ENCODE data around the gene OBSCN. TPM values are rescaled to one million over a fixed set of nuclear protein-coding genes. Genes with fewer than 3 reads are reported as not detected.

The OBSCN gene
- total RNA-seq, 2 experiments from 2014 or later: 29.5 to 45.2 TPM

DNA sequence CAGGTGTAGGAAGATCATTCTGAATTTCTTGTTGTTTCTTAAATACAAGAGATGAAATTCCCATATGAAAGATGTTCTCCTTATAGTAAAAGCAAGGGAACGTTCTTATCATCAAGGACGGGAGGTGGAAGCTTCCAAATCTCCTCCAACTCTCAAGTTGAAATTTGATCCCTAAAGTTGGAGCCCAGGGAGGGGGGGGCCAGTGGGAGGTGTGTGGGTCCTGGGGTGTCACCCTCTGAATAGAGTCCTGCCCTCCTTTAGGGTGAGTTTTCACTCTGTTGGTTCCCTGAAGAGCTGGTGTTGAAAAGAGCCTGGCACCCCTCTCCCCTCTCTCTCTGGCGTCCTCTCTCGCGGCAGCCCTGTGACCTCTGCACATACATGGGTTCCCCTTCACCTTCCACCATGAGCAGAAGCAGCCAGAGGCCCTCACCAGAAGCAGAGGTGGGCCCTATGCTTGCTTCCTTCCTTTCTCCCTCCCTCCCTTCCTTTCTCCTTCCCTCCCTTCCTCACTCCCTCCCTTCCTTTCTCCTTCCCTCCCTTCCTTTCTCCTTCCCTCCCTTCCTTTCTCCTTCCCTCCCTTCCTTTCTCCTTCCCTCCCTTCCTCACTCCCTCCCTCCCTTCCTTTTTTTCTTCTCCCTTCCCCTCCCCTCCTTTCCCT, 218.8 kb downstream of the OBSCN start:
- H3K9me2 ChIP-seq (ENCODE audit: insufficient read depth, low read length): no peaks in the 10 kb centered on the region
- intact Hi-C loops (cut with micrococcal nuclease; ENCODE audit: unreplicated experiment): no loop called here
- ChIA-PET CTCF (ENCODE audit: unreplicated experiment) (no interaction called here), POLR2A (no interaction called here)
- H2AFZ ChIP-seq (ENCODE audit: low read length): no peak overlapping the region
- H3K9me3 ChIP-seq (ENCODE audit: low read length): no peaks in the 10 kb centered on the region
- H4K20me1 ChIP-seq (ENCODE audit: insufficient read depth, low read length): no peaks in the 10 kb centered on the region; the same call in 1 of the 2 replicates
- no peaks in the 10 kb centered on the region for H3K4me1 ChIP-seq (ENCODE audit: insufficient read depth, low read length, poor library complexity, severe bottlenecking)
- BruUV-seq (replicated peaks): no TSS peak
- TF ChIP-seq, protein P1, sequence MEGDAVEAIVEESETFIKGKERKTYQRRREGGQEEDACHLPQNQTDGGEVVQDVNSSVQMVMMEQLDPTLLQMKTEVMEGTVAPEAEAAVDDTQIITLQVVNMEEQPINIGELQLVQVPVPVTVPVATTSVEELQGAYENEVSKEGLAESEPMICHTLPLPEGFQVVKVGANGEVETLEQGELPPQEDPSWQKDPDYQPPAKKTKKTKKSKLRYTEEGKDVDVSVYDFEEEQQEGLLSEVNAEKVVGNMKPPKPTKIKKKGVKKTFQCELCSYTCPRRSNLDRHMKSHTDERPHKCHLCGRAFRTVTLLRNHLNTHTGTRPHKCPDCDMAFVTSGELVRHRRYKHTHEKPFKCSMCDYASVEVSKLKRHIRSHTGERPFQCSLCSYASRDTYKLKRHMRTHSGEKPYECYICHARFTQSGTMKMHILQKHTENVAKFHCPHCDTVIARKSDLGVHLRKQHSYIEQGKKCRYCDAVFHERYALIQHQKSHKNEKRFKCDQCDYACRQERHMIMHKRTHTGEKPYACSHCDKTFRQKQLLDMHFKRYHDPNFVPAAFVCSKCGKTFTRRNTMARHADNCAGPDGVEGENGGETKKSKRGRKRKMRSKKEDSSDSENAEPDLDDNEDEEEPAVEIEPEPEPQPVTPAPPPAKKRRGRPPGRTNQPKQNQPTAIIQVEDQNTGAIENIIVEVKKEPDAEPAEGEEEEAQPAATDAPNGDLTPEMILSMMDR (conservative IDR thresholded peaks at IDR 0.05; ENCODE audit: low read length): no peak
- TF ChIP-seq EZH2phosphoT487 (IDR thresholded peaks at IDR 0.05; ENCODE audit: borderline replicate concordance, low read depth, low read length): no peak
- no peak overlapping the region for H3K27ac ChIP-seq (ENCODE audit: low read depth, low read length, poor library complexity, severe bottlenecking)
- H3K36me3 ChIP-seq (ENCODE audit: insufficient read depth, low read length): no peaks in the 10 kb centered on the region
- H3K79me2 ChIP-seq (ENCODE audit: insufficient read depth, low read depth, low read length): no peaks in the 10 kb centered on the region
- DNase-seq (ENCODE audit: low spot score): no peak
- H3K4me2 ChIP-seq (ENCODE audit: low read length): no peak overlapping the region
- no peak overlapping the region for H3K4me3 ChIP-seq (ENCODE audit: low read depth, low read length, poor library complexity, severe bottlenecking)

DNA sequence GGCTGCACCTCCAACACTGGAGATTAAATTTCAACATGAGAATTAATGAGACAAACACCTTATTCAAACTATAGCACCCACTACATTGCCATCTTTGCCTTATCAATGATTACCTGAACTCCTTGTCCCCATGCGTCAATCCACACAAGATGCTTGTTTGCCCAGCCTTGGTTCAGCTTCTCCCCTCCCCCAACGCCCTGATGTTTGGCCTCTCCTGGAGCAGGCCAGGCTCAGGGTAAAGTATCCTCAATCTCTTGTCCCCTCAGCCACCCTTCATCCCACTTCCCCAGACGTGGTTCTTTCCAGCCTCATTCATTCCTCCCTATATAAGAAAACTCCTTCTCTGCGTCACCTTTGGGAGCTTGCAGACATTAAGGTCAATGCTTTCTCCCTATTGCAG, 220.6 kb downstream of the OBSCN start:
- Histone ChIP-seq H3K4me3 (ENCODE audit: low read depth, low read length, poor library complexity, severe bottlenecking) (no peak overlapping the region), H3K9me3 (ENCODE audit: low read length) (no peaks in the 10 kb centered on the region), H3K4me2 (ENCODE audit: low read length) (no peak overlapping the region), H2AFZ (ENCODE audit: low read length) (no peak overlapping the region), H3K9me2 (ENCODE audit: insufficient read depth, low read length) (no peaks in the 10 kb centered on the region), H3K27ac (ENCODE audit: low read depth, low read length, poor library complexity, severe bottlenecking) (no peak overlapping the region), H4K20me1 (ENCODE audit: insufficient read depth, low read length) (no peaks in the 10 kb centered on the region; the same call in 1 of the 2 replicates), H3K36me3 (ENCODE audit: insufficient read depth, low read length) (no peaks in the 10 kb centered on the region), H3K4me1 (ENCODE audit: insufficient read depth, low read length, poor library complexity, severe bottlenecking) (no peaks in the 10 kb centered on the region), H3K79me2 (ENCODE audit: insufficient read depth, low read depth, low read length) (no peaks in the 10 kb centered on the region)
- ChIA-PET POLR2A (no interaction called here), CTCF (ENCODE audit: unreplicated experiment) (interaction anchor here (0.6 kb wide), 1 partner anchor 22 kb away, joined by 3 read pairs; the partner anchor contains the start of gene TRIM11)
- DNase-seq (ENCODE audit: low spot score): no peak
- TF ChIP-seq, protein P1 (conservative IDR thresholded peaks at IDR 0.05; ENCODE audit: low read length): no peak
- TF ChIP-seq EZH2phosphoT487 (IDR thresholded peaks at IDR 0.05; ENCODE audit: borderline replicate concordance, low read depth, low read length): no peak
- BruUV-seq (replicated peaks): no TSS peak
- intact Hi-C loops (cut with micrococcal nuclease; ENCODE audit: unreplicated experiment): no loop called here

Small RNA genes within 50 kb of the gene (microRNA-seq; reads per million reads assigned to microRNA genes)
- gene MIR6742 (ENCODE audit: borderline replicate concordance): not detected

Other genes starting within 250 kb of the OBSCN start
- not detected in 2 replicates for gene WNT3A, start 201.0 kb upstream of the OBSCN start, total RNA-seq (2014; rRNA removed; shearing (Covaris generic))
- not detected in 2 replicates for gene WNT3A, start 201.0 kb upstream of the OBSCN start, total RNA-seq (2022)
- 125 and 163 TPM in 2 replicates for gene ARF1, start 125.3 kb upstream of the OBSCN start, total RNA-seq (2014; rRNA removed; shearing (Covaris generic))
- gene ARF1, start 125.3 kb upstream of the OBSCN start, total RNA-seq (2022): 311 and 322 TPM in 2 replicates
- gene C1orf35, start 104.7 kb upstream of the OBSCN start, total RNA-seq (2014; rRNA removed; shearing (Covaris generic)): 33.3 and 33.4 TPM in 2 replicates
- 30.7 and 32.2 TPM in 2 replicates for gene C1orf35, start 104.7 kb upstream of the OBSCN start, total RNA-seq (2022)
- gene MRPL55, start 98.7 kb upstream of the OBSCN start, total RNA-seq (2014; rRNA removed; shearing (Covaris generic)): 92.8 and 99.5 TPM in 2 replicates
- gene MRPL55, start 98.7 kb upstream of the OBSCN start, total RNA-seq (2022): 46.3 and 50.0 TPM in 2 replicates
- 197 and 201 TPM in 2 replicates for gene GUK1, start 67.8 kb upstream of the OBSCN start, total RNA-seq (2014; rRNA removed; shearing (Covaris generic))
- 131 and 154 TPM in 2 replicates for gene GUK1, start 67.8 kb upstream of the OBSCN start, total RNA-seq (2022)
- 0.22 and 0.31 TPM in 2 replicates for gene GJC2, start 58.1 kb upstream of the OBSCN start, total RNA-seq (2014; rRNA removed; shearing (Covaris generic))
- gene GJC2, start 58.1 kb upstream of the OBSCN start, total RNA-seq (2022): 0.53 and 0.80 TPM in 2 replicates
- 3.2 and 9.9 TPM in 2 replicates for gene IBA57, start 42.2 kb upstream of the OBSCN start, total RNA-seq (2014; rRNA removed; shearing (Covaris generic))
- gene IBA57, start 42.2 kb upstream of the OBSCN start, total RNA-seq (2022): 9.1 and 10.8 TPM in 2 replicates
- 26.7 and 30.0 TPM in 2 replicates for gene TRIM11, start 198.8 kb downstream of the OBSCN start, total RNA-seq (2014; rRNA removed; shearing (Covaris generic))
- gene TRIM11, start 198.8 kb downstream of the OBSCN start, total RNA-seq (2022): 57.4 and 60.8 TPM in 2 replicates
- gene TRIM17, start 208.8 kb downstream of the OBSCN start, total RNA-seq (2014; rRNA removed; shearing (Covaris generic)): 0.13 TPM in 1 of 2 replicates, not detected in the other
- not detected in 2 replicates for gene TRIM17, start 208.8 kb downstream of the OBSCN start, total RNA-seq (2022)

Data from OCI-LY7 (cell line).